Esophagus muscularis mucosa (tissue), 4 donors: ENCODE results near the gene RPH3AL. TPM values are rescaled to one million over a fixed set of nuclear protein-coding genes. Genes with fewer than 3 reads are reported as not detected.
A peak's percentile ranks its signal among the peaks of the same experiment; 100 is the strongest.

Experiments used
- DNase-seq: peaks from one replicate; pipeline ENCODE4 v3.0.0-alpha.2; 2017; ENCODE audit errors: extremely low spot score
- H3K27ac ChIP-seq, 4 donors: fragments of 200-600 bp; sonication (generic); replicated peaks in 1 of 4; 1 replicate in 3 of 4; 2 replicates in 1 of 4; pipeline ENCODE4 v1.5.1; 2016 to 2019; ENCODE audit warnings: mild to moderate bottlenecking in 1 of 4
- H3K27me3 ChIP-seq, 4 donors: fragments of 200-600 bp; sonication (generic); one replicate each; pipeline versions ENCODE4 v1.5.1 to v1.6.0; 2016 to 2019
- H3K36me3 ChIP-seq, 4 donors: fragments of 200-600 bp; sonication (generic); one replicate each; pipeline ENCODE4 v1.5.1; 2016 to 2019
- H3K4me1 ChIP-seq, 4 donors: fragments of 200-600 bp; sonication (generic); one replicate each; pipeline ENCODE4 v1.5.1; 2016 to 2019
- H3K4me3 ChIP-seq, 4 donors: fragments of 200-600 bp; sonication (generic); 1 replicate in 2 of 4; 2 replicates in 2 of 4; pipeline ENCODE4 v1.5.1; 2016 to 2019; ENCODE audit warnings: mild to moderate bottlenecking in 4 of 4, moderate library complexity in 1 of 4
- H3K9me3 ChIP-seq, 4 donors: fragments of 200-600 bp; sonication (generic); 1 replicate in 3 of 4; 2 replicates in 1 of 4; pipeline ENCODE4 v1.5.1; 2016 to 2019
- CTCF ChIP-seq, 3 experiments: fragments of 200-600 bp in 2 of 3; fragments of 450-650 bp in 1 of 3; sonication (generic) in 2 of 3; IDR thresholded peaks; one replicate each; pipeline ENCODE4 v1.5.1; 2017 to 2019; ENCODE audit warnings: antibody characterized with exemption in 3 of 3, mild to moderate bottlenecking in 2 of 3, moderate library complexity in 1 of 3
- EP300 ChIP-seq: sonication (generic); formaldehyde crosslinking; IDR thresholded peaks from one replicate; pipeline ENCODE4 v1.6.1; 2017; ENCODE audit warnings: antibody characterized with exemption
- POLR2A ChIP-seq: fragments of 450-650 bp; IDR thresholded peaks from one replicate; pipeline ENCODE4 v1.6.1; 2017; ENCODE audit warnings: antibody characterized with exemption, moderate library complexity, mild to moderate bottlenecking, low read depth
- POLR2AphosphoS5 ChIP-seq, 2 donors: sonication (generic); formaldehyde crosslinking; IDR thresholded peaks; one replicate each; pipeline ENCODE4 v1.6.1; 2017; ENCODE audit warnings: antibody characterized with exemption in 2 of 2
- WGBS: methylation state at CpG from one replicate; pipeline ENCODE4 v1.1.5; 2018; 5-methylcytosine and 5-hydroxymethylcytosine counted together
- intact Hi-C: fragments of 100-400 bp; cut with DNase I; formaldehyde crosslinking; loops from one replicate; pipeline ENCODE4 v1.15.1; 2023
- total RNA-seq, 4 donors: library from RNA; depleted of rRNA; stranded (reverse); fragments of >200 nt; gene quantifications; one replicate each; pipeline versions ENCODE4 v1.1.0 to v1.2.1, GENCODE V29; 2016

Gene RPH3AL
- total RNA-seq, 4 donors from 2014 or later, result 8.7 to 21.0 (median 14.8) TPM

- 44% methylated on average over 23 of the region's 26 CpGs for WGBS
- peaks cover 16 to 40% (median 35%) of the 10 kb centered on the region in 4 donors for H3K4me1 ChIP-seq
- H3K9me3 ChIP-seq, result no peaks in the 10 kb centered on the region
- DNase-seq, result no peak
- peaks cover 0 to 13% (median 0%) of the 10 kb centered on the region in 4 donors for H3K36me3 ChIP-seq
- no peak for TF ChIP-seq EP300
- no peak for TF ChIP-seq POLR2AphosphoS5 (IDR thresholded peaks at IDR 0.05)
- no peak for TF ChIP-seq CTCF (IDR thresholded peaks at IDR 0.05)
- TF ChIP-seq POLR2A, result no peak
- peak overlapping the region; percentile 64 to 82 (median 78) for H3K27ac ChIP-seq
- intact Hi-C loops, result no loop called here
- H3K4me3 ChIP-seq, result peak overlapping the region; percentile 31 to 54 (median 38)
- peaks cover 0 to 14% (median 0%) of the 10 kb centered on the region in 4 donors for H3K27me3 ChIP-seq
Measured at GRCh38 chr17:330993-331701, 21.5 kb downstream of the RPH3AL start.

- Histone ChIP-seq H3K9me3 (no peaks in the 10 kb centered on the region), H3K27me3 (peaks cover 0 to 7% (median 0%) of the 10 kb centered on the region in 4 donors), H3K27ac (peak overlapping the region in 2 of 4 donors; percentile 80 to 82), H3K4me3 (no peak overlapping the region), H3K36me3 (peaks cover 0 to 25% (median 2%) of the 10 kb centered on the region in 4 donors), H3K4me1 (peaks cover 12 to 28% (median 27%) of the 10 kb centered on the region in 4 donors)
- intact Hi-C loops, result no loop called here
- DNase-seq, result no peak
- WGBS, result 87% methylated on average over 8 of the region's 8 CpGs
- TF ChIP-seq POLR2AphosphoS5 (IDR thresholded peaks at IDR 0.05) (no peak), EP300 (no peak), CTCF (IDR thresholded peaks at IDR 0.05) (no peak), POLR2A (no peak)
Measured at GRCh38 chr17:329784-330420, 22.7 kb downstream of the RPH3AL start.

- DNase-seq, result no peak
- peaks cover 0 to 30% (median 2%) of the 10 kb centered on the region in 4 donors for H3K36me3 ChIP-seq
- no peak overlapping the region for H3K4me3 ChIP-seq
- no peaks in the 10 kb centered on the region for H3K9me3 ChIP-seq
- TF ChIP-seq CTCF (IDR thresholded peaks at IDR 0.05), result no peak
- TF ChIP-seq POLR2AphosphoS5 (IDR thresholded peaks at IDR 0.05), result no peak
- TF ChIP-seq EP300, result no peak
- no peak for TF ChIP-seq POLR2A
- intact Hi-C loops, result no loop called here
- H3K27ac ChIP-seq, result no peak overlapping the region
- peaks cover 0 to 4% (median 0%) of the 10 kb centered on the region in 4 donors for H3K27me3 ChIP-seq
- H3K4me1 ChIP-seq, result peaks cover 0 to 10% (median 9%) of the 10 kb centered on the region in 4 donors
- 85% methylated on average over 6 of the region's 7 CpGs for WGBS
Measured at GRCh38 chr17:327971-328370, 24.6 kb downstream of the RPH3AL start.

GRCh38 chr17:327296-327695, 25.3 kb downstream of the RPH3AL start:
- WGBS, result 95% methylated on average over 10 of the region's 11 CpGs
- no peak for TF ChIP-seq POLR2A
- TF ChIP-seq POLR2AphosphoS5 (IDR thresholded peaks at IDR 0.05), result no peak
- TF ChIP-seq CTCF (IDR thresholded peaks at IDR 0.05), result no peak
- no peak for TF ChIP-seq EP300
- no peak overlapping the region for H3K4me3 ChIP-seq
- intact Hi-C loops, result no loop called here
- H3K27ac ChIP-seq, result no peak overlapping the region
- H3K4me1 ChIP-seq, result peaks cover 0 to 9% (median 3%) of the 10 kb centered on the region in 4 donors
- no peaks in the 10 kb centered on the region for H3K9me3 ChIP-seq
- peaks cover 0 to 7% (median 0%) of the 10 kb centered on the region in 4 donors for H3K27me3 ChIP-seq
- H3K36me3 ChIP-seq, result peaks cover 0 to 34% (median 2%) of the 10 kb centered on the region in 4 donors
- DNase-seq, result no peak
